Central memory CD8-positive, alpha-beta T cell (primary cell): ENCODE results near the gene APOL1.
"Not testable (repeated sequence)": the region's sequence is repeated elsewhere in the genome, so short reads cannot be mapped to it uniquely, and the experiment has no call there.

Experiments
- ATAC-seq: fragments of 150-1000 bp; cut with Tn5 transposase; replicated peaks from 2 replicates; pipeline ENCODE4 v1.10.0; 2022; ENCODE audit warnings: mild to moderate bottlenecking, moderate FRiP score, moderate number of reproducible peaks; ENCODE audit not compliant: poor library complexity, severe bottlenecking; ENCODE audit errors: extremely low read depth
- DNase-seq, 2 donors: peaks; one replicate each; pipeline ENCODE4 v3.0.0; 2021; ENCODE audit warnings: low spot score in 2 of 2
- H3K27ac Mint-ChIP-seq: one replicate; pipeline ENCODE4 v1.8.0; 2022; ENCODE audit warnings: low read depth, mild to moderate bottlenecking, moderate library complexity, mixed read lengths
- H3K27me3 Mint-ChIP-seq: one replicate; pipeline ENCODE4 v1.8.0; 2022; ENCODE audit warnings: mixed read lengths
- H3K36me3 Mint-ChIP-seq: one replicate; pipeline ENCODE4 v1.8.0; 2022; ENCODE audit warnings: mild to moderate bottlenecking, moderate library complexity, mixed read lengths; ENCODE audit not compliant: insufficient read depth
- H3K4me1 Mint-ChIP-seq: one replicate; pipeline ENCODE4 v1.8.0; 2022; ENCODE audit warnings: mixed read lengths
- H3K4me3 Mint-ChIP-seq: one replicate; pipeline ENCODE4 v1.8.0; 2022; ENCODE audit warnings: mild to moderate bottlenecking, moderate library complexity, mixed read lengths
- H3K9me3 Mint-ChIP-seq: one replicate; pipeline ENCODE4 v1.8.0; 2022; ENCODE audit warnings: mixed read lengths

APOL1 gene

GRCh38 chr22:36267058-36267457 lies 14.1 kb downstream of the APOL1 start:
- H3K9me3 Mint-ChIP-seq = no peaks in the 10 kb centered on the region
- no peak overlapping the region for H3K4me3 Mint-ChIP-seq
- peaks cover 31% of the 10 kb centered on the region for H3K36me3 Mint-ChIP-seq
- ATAC-seq = no peak
- no peak for DNase-seq
- no peak overlapping the region for H3K27ac Mint-ChIP-seq
- H3K27me3 Mint-ChIP-seq = no peaks in the 10 kb centered on the region
- H3K4me1 Mint-ChIP-seq = peaks cover 5% of the 10 kb centered on the region

- Mint-ChIP-seq H3K4me3 (no peak overlapping the region), H3K4me1 (peaks cover 5% of the 10 kb centered on the region), H3K9me3 (no peaks in the 10 kb centered on the region), H3K27me3 (no peaks in the 10 kb centered on the region), H3K27ac (no peak overlapping the region), H3K36me3 (peaks cover 30% of the 10 kb centered on the region)
- no peak for DNase-seq
- no peak for ATAC-seq
Measured at GRCh38 chr22:36267896-36268485, 15.1 kb downstream of the APOL1 start.

GRCh38 chr22:36271231-36271630 lies 18.3 kb downstream of the APOL1 start:
- peaks cover 21% of the 10 kb centered on the region for H3K36me3 Mint-ChIP-seq
- not testable (repeated sequence) for H3K4me3 Mint-ChIP-seq, H3K27ac Mint-ChIP-seq, DNase-seq, H3K27me3 Mint-ChIP-seq, H3K4me1 Mint-ChIP-seq, ATAC-seq, H3K9me3 Mint-ChIP-seq

GRCh38 chr22:36271951-36272350 lies 19.0 kb downstream of the APOL1 start:
- H3K4me3 Mint-ChIP-seq, ATAC-seq, H3K4me1 Mint-ChIP-seq, DNase-seq, H3K9me3 Mint-ChIP-seq, H3K27me3 Mint-ChIP-seq: not testable (repeated sequence)
- peak overlapping the region; percentile 32 for H3K27ac Mint-ChIP-seq
- peaks cover 23% of the 10 kb centered on the region for H3K36me3 Mint-ChIP-seq

GRCh38 chr22:36274531-36274930 lies 21.6 kb downstream of the APOL1 start:
- DNase-seq = no peak
- H3K4me3 Mint-ChIP-seq = no peak overlapping the region

GRCh38 chr22:36277482-36278291 lies 24.8 kb downstream of the APOL1 start:
- DNase-seq (peak; percentile 41 to 43), ATAC-seq (peak; percentile 82)
- Mint-ChIP-seq H3K4me3 (no peak overlapping the region), H3K36me3 (peaks cover 46% of the 10 kb centered on the region), H3K27me3 (no peaks in the 10 kb centered on the region), H3K9me3 (no peaks in the 10 kb centered on the region), H3K4me1 (peaks cover 13% of the 10 kb centered on the region), H3K27ac (peak overlapping the region; percentile 6)

More at GRCh38 chr22:36274531-36274930, 21.6 kb downstream of the APOL1 start:
- H3K36me3 Mint-ChIP-seq = peaks cover 20% of the 10 kb centered on the region
- ATAC-seq = no peak
- no peaks in the 10 kb centered on the region for H3K9me3 Mint-ChIP-seq
- H3K27me3 Mint-ChIP-seq = no peaks in the 10 kb centered on the region
- no peak overlapping the region for H3K27ac Mint-ChIP-seq
- H3K4me1 Mint-ChIP-seq = peaks cover 16% of the 10 kb centered on the region

GRCh38 chr22:36279219-36279666 lies 26.3 kb downstream of the APOL1 start:
- DNase-seq (no peak), ATAC-seq (no peak)
- Mint-ChIP-seq H3K4me3 (no peak overlapping the region), H3K9me3 (no peaks in the 10 kb centered on the region), H3K27me3 (no peaks in the 10 kb centered on the region), H3K36me3 (peaks cover 56% of the 10 kb centered on the region), H3K4me1 (peaks cover 13% of the 10 kb centered on the region), H3K27ac (no peak overlapping the region)

- no peak overlapping the region for H3K4me3 Mint-ChIP-seq
- ATAC-seq (no peak), DNase-seq (no peak)
- H3K27me3 Mint-ChIP-seq = no peaks in the 10 kb centered on the region
- no peaks in the 10 kb centered on the region for H3K9me3 Mint-ChIP-seq
- H3K36me3 Mint-ChIP-seq = peaks cover 61% of the 10 kb centered on the region
- H3K27ac Mint-ChIP-seq = peak overlapping the region; percentile 57
- H3K4me1 Mint-ChIP-seq = peaks cover 13% of the 10 kb centered on the region
Measured at GRCh38 chr22:36280379-36280778, 27.4 kb downstream of the APOL1 start.

GRCh38 chr22:36281781-36282327 lies 28.9 kb downstream of the APOL1 start:
- Mint-ChIP-seq H3K9me3 (no peaks in the 10 kb centered on the region), H3K27me3 (no peaks in the 10 kb centered on the region), H3K36me3 (peaks cover 68% of the 10 kb centered on the region), H3K4me1 (peaks cover 17% of the 10 kb centered on the region), H3K4me3 (no peak overlapping the region), H3K27ac (peak overlapping the region; percentile 57)
- DNase-seq = no peak
- ATAC-seq = no peak

- Mint-ChIP-seq H3K4me1 (peaks cover 23% of the 10 kb centered on the region), H3K4me3 (no peak overlapping the region), H3K27me3 (no peaks in the 10 kb centered on the region), H3K36me3 (peaks cover 72% of the 10 kb centered on the region), H3K27ac (no peak overlapping the region), H3K9me3 (no peaks in the 10 kb centered on the region)
- ATAC-seq (no peak), DNase-seq (no peak)
Measured at GRCh38 chr22:36282328-36282831, 29.4 kb downstream of the APOL1 start.

- no peak overlapping the region for H3K4me3 Mint-ChIP-seq
- no peaks in the 10 kb centered on the region for H3K27me3 Mint-ChIP-seq
- DNase-seq = no peak
- no peak overlapping the region for H3K27ac Mint-ChIP-seq
- H3K36me3 Mint-ChIP-seq = peaks cover 84% of the 10 kb centered on the region
- no peak for ATAC-seq
- peaks cover 28% of the 10 kb centered on the region for H3K4me1 Mint-ChIP-seq
- no peaks in the 10 kb centered on the region for H3K9me3 Mint-ChIP-seq
Measured at GRCh38 chr22:36284171-36284571, 31.2 kb downstream of the APOL1 start.

GRCh38 chr22:36285017-36285416 lies 32.1 kb downstream of the APOL1 start:
- Mint-ChIP-seq H3K27me3 (no peaks in the 10 kb centered on the region), H3K27ac (no peak overlapping the region), H3K36me3 (peaks cover 88% of the 10 kb centered on the region), H3K4me3 (no peak overlapping the region), H3K9me3 (no peaks in the 10 kb centered on the region), H3K4me1 (peaks cover 32% of the 10 kb centered on the region)
- no peak for DNase-seq
- no peak for ATAC-seq

GRCh38 chr22:36285545-36285944 lies 32.6 kb downstream of the APOL1 start:
- H3K36me3 Mint-ChIP-seq = peaks cover 88% of the 10 kb centered on the region
- H3K27ac Mint-ChIP-seq = no peak overlapping the region
- ATAC-seq (no peak), DNase-seq (no peak)
- no peaks in the 10 kb centered on the region for H3K9me3 Mint-ChIP-seq
- H3K4me1 Mint-ChIP-seq = peaks cover 33% of the 10 kb centered on the region
- no peaks in the 10 kb centered on the region for H3K27me3 Mint-ChIP-seq
- no peak overlapping the region for H3K4me3 Mint-ChIP-seq
